ENCODE data around the gene FANCC. TPM values are rescaled to one million over a fixed set of nuclear protein-coding genes. Genes with fewer than 3 reads are reported as not detected.

FANCC gene
- total and polyA plus RNA-seq, 2 of the 8 experiments (the other 6 are each of a cell fraction or from before 2014, with no cell fraction given), result 7.8 to 15.2 TPM

GRCh38 chr9:95088421-95089161 is 228.9 kb downstream of the FANCC start (continued):
- TF ChIP-seq MAX (IDR thresholded peaks at IDR 0.05), result no peak
- no peak for TF ChIP-seq KDM1A (IDR thresholded peaks at IDR 0.05; ENCODE audit: borderline replicate concordance, low read length)
- TF ChIP-seq RXRA (IDR thresholded peaks at IDR 0.05; ENCODE audit: insufficient read depth, low read depth, low read length), result no peak
- no peak for TF ChIP-seq SAP30 (IDR thresholded peaks at IDR 0.05; ENCODE audit: insufficient read depth, insufficient replicate concordance, low read length)
- no peak for TF ChIP-seq EZH2 (IDR thresholded peaks at IDR 0.05; ENCODE audit: low read depth, low read length, severe bottlenecking)
- TF ChIP-seq YY1 (IDR thresholded peaks at IDR 0.05; ENCODE audit: low read depth, low read length), result no peak
- TF ChIP-seq JUND (IDR thresholded peaks at IDR 0.05; ENCODE audit: low read length), result no peak
